HAP-1 (cell line): ENCODE data around the gene TCP11L2.

ENCODE experiments used
- DNase-seq, 2 experiments: peaks; one replicate each; pipeline ENCODE4 v3.0.0-alpha.2; 2016 to 2020; ENCODE audit warnings: low spot score in 2 of 2
- H3K27me3 ChIP-seq: fragments of 250-450 bp; sonication (Bioruptor Pico); 2 replicates; pipeline ENCODE4 v1.5.1; 2020; ENCODE audit warnings: low read depth, mild to moderate bottlenecking, moderate library complexity
- H3K36me3 ChIP-seq: fragments of 250-450 bp; sonication (Bioruptor Pico); replicated peaks from 2 replicates; pipeline ENCODE4 v1.5.1; 2020; ENCODE audit warnings: mild to moderate bottlenecking
- H3K4me1 ChIP-seq: fragments of 250-450 bp; sonication (Bioruptor Pico); 2 replicates; pipeline ENCODE4 v1.5.1; 2020; ENCODE audit warnings: mild to moderate bottlenecking
- H3K4me3 ChIP-seq: fragments of 250-450 bp; sonication (Bioruptor Pico); 2 replicates; pipeline ENCODE4 v1.5.1; 2020; ENCODE audit warnings: mild to moderate bottlenecking, moderate library complexity
- H3K9me3 ChIP-seq: fragments of 250-450 bp; sonication (Bioruptor Pico); 2 replicates; pipeline ENCODE4 v1.5.1; 2020; ENCODE audit warnings: mild to moderate bottlenecking, moderate library complexity
- in situ Hi-C: fragments of 300-500 bp; cut with MboI; formaldehyde crosslinking; loops from 3 replicates; pipeline ENCODE4 v1.14.3; 2020; ENCODE audit warnings: low sequenced_read_pairs, inconsistent platforms, mixed read lengths

Gene TCP11L2

GRCh38 chr12:106288494-106289195 is 13.9 kb upstream of the TCP11L2 start:
- in situ Hi-C loops = no loop called here
- no peaks in the 10 kb centered on the region for H3K36me3 ChIP-seq
- H3K27me3 ChIP-seq = peaks cover 11% of the 10 kb centered on the region
- H3K4me1 ChIP-seq = no peaks in the 10 kb centered on the region
- H3K9me3 ChIP-seq = no peaks in the 10 kb centered on the region
- no peak for DNase-seq
- no peak overlapping the region for H3K4me3 ChIP-seq

GRCh38 chr12:106289196-106289681 is 13.3 kb upstream of the TCP11L2 start:
- no peaks in the 10 kb centered on the region for H3K4me1 ChIP-seq
- H3K4me3 ChIP-seq = no peak overlapping the region
- in situ Hi-C loops = no loop called here
- no peaks in the 10 kb centered on the region for H3K36me3 ChIP-seq
- DNase-seq = no peak
- no peaks in the 10 kb centered on the region for H3K9me3 ChIP-seq
- peaks cover 6% of the 10 kb centered on the region; the same call in 1 of the 2 replicates for H3K27me3 ChIP-seq

GRCh38 chr12:106290666-106291065 is 11.9 kb upstream of the TCP11L2 start:
- no peaks in the 10 kb centered on the region for H3K36me3 ChIP-seq
- in situ Hi-C loops = no loop called here
- no peak for DNase-seq
- no peaks in the 10 kb centered on the region for H3K4me1 ChIP-seq
- peaks cover 3% of the 10 kb centered on the region; the same call in 1 of the 2 replicates for H3K27me3 ChIP-seq
- no peaks in the 10 kb centered on the region for H3K9me3 ChIP-seq
- H3K4me3 ChIP-seq = no peak overlapping the region

- Histone ChIP-seq H3K4me3 (no peak overlapping the region), H3K27me3 (no peaks in the 10 kb centered on the region), H3K4me1 (no peaks in the 10 kb centered on the region), H3K36me3 (no peaks in the 10 kb centered on the region), H3K9me3 (no peaks in the 10 kb centered on the region)
- in situ Hi-C loops = no loop called here
- no peak for DNase-seq
Measured at GRCh38 chr12:106291342-106291741, 11.2 kb upstream of the TCP11L2 start.

- no peak for DNase-seq
- no peaks in the 10 kb centered on the region for H3K36me3 ChIP-seq
- in situ Hi-C loops = no loop called here
- H3K27me3 ChIP-seq = no peaks in the 10 kb centered on the region
- no peak overlapping the region for H3K4me3 ChIP-seq
- H3K4me1 ChIP-seq = peaks cover 2% of the 10 kb centered on the region
- H3K9me3 ChIP-seq = no peaks in the 10 kb centered on the region
Measured at GRCh38 chr12:106292339-106292738, 10.2 kb upstream of the TCP11L2 start.

GRCh38 chr12:106296179-106296877 is 6.2 kb upstream of the TCP11L2 start:
- DNase-seq = no peak
- H3K27me3 ChIP-seq = no peaks in the 10 kb centered on the region
- no peak overlapping the region for H3K4me3 ChIP-seq
- in situ Hi-C loops = no loop called here
- no peaks in the 10 kb centered on the region for H3K36me3 ChIP-seq
- peaks cover 4% of the 10 kb centered on the region for H3K4me1 ChIP-seq
- H3K9me3 ChIP-seq = no peaks in the 10 kb centered on the region

- H3K4me1 ChIP-seq = peaks cover 10% of the 10 kb centered on the region
- H3K4me3 ChIP-seq = no peak overlapping the region
- no peaks in the 10 kb centered on the region for H3K27me3 ChIP-seq
- DNase-seq = no peak
- no peaks in the 10 kb centered on the region for H3K9me3 ChIP-seq
- in situ Hi-C loops = no loop called here
- H3K36me3 ChIP-seq = no peaks in the 10 kb centered on the region
Measured at GRCh38 chr12:106297075-106297474, 5.5 kb upstream of the TCP11L2 start.

- in situ Hi-C loops = no loop called here
- Histone ChIP-seq H3K4me3 (no peak overlapping the region), H3K9me3 (no peaks in the 10 kb centered on the region), H3K27me3 (no peaks in the 10 kb centered on the region), H3K4me1 (peaks cover 10% of the 10 kb centered on the region), H3K36me3 (no peaks in the 10 kb centered on the region)
- DNase-seq = no peak
Measured at GRCh38 chr12:106297681-106298080, 4.9 kb upstream of the TCP11L2 start.

GRCh38 chr12:106299202-106299774 is 3.2 kb upstream of the TCP11L2 start:
- peaks cover 15% of the 10 kb centered on the region for H3K4me1 ChIP-seq
- in situ Hi-C loops = no loop called here

GRCh38 chr12:106300761-106301160 is 1.8 kb upstream of the TCP11L2 start:
- no peak for DNase-seq
- Histone ChIP-seq H3K27me3 (no peaks in the 10 kb centered on the region), H3K36me3 (no peaks in the 10 kb centered on the region), H3K4me3 (no peak overlapping the region), H3K4me1 (peaks cover 18% of the 10 kb centered on the region), H3K9me3 (no peaks in the 10 kb centered on the region)
- in situ Hi-C loops = no loop called here

More at GRCh38 chr12:106299202-106299774, 3.2 kb upstream of the TCP11L2 start:
- DNase-seq = no peak
- H3K27me3 ChIP-seq = no peaks in the 10 kb centered on the region
- no peaks in the 10 kb centered on the region for H3K9me3 ChIP-seq
- no peaks in the 10 kb centered on the region for H3K36me3 ChIP-seq
- H3K4me3 ChIP-seq = no peak overlapping the region

GRCh38 chr12:106301241-106301610 is 1.3 kb upstream of the TCP11L2 start:
- in situ Hi-C loops = no loop called here
- no peak for DNase-seq
- peaks cover 18% of the 10 kb centered on the region for H3K4me1 ChIP-seq
- no peak overlapping the region for H3K4me3 ChIP-seq
- H3K36me3 ChIP-seq = no peaks in the 10 kb centered on the region
- no peaks in the 10 kb centered on the region for H3K9me3 ChIP-seq
- H3K27me3 ChIP-seq = no peaks in the 10 kb centered on the region

GRCh38 chr12:106301611-106302321 is 767 bp upstream of the TCP11L2 start:
- no peaks in the 10 kb centered on the region for H3K9me3 ChIP-seq
- peak; percentile 20 to 51 for DNase-seq
- peak overlapping the region; percentile 83 for H3K4me3 ChIP-seq
- H3K27me3 ChIP-seq = no peaks in the 10 kb centered on the region
- H3K36me3 ChIP-seq = no peaks in the 10 kb centered on the region
- peaks cover 18% of the 10 kb centered on the region for H3K4me1 ChIP-seq
- in situ Hi-C loops = no loop called here

GRCh38 chr12:106303202-106303820 is 778 bp downstream of the TCP11L2 start:
- DNase-seq = peak; percentile 54 to 91
- Histone ChIP-seq H3K9me3 (no peaks in the 10 kb centered on the region), H3K27me3 (no peaks in the 10 kb centered on the region), H3K4me1 (peaks cover 13% of the 10 kb centered on the region), H3K4me3 (peak overlapping the region; percentile 83), H3K36me3 (no peaks in the 10 kb centered on the region)
- in situ Hi-C loops = no loop called here
